Keratinocyte (primary cell): ENCODE data around the gene AK1.

Experiments
- CTCF ChIP-seq, 3 experiments: IDR thresholded peaks in 1 of 3; conservative IDR thresholded peaks in 1 of 3; optimal IDR thresholded peaks in 1 of 3; 2 replicates in 2 of 3; 3 replicates in 1 of 3; pipeline versions ENCODE3 to v1.5.1; 2011; ENCODE audit warnings: low read length in 3 of 3, mild to moderate bottlenecking in 3 of 3, moderate library complexity in 2 of 3, control low read depth in 1 of 3, inconsistent platforms in 1 of 3; ENCODE audit not compliant: insufficient read depth in 2 of 3; ENCODE audit errors: extremely low read depth in 1 of 3
- EZH2 ChIP-seq: IDR thresholded peaks from one replicate; pipeline ENCODE4 v1.6.1; 2012; ENCODE audit warnings: inconsistent platforms, mild to moderate bottlenecking, low read length, moderate library complexity

- TF ChIP-seq CTCF (optimal IDR thresholded peaks at IDR 0.05 in 1 of 3, IDR thresholded peaks at IDR 0.05 in 1 of 3, conservative IDR thresholded peaks at IDR 0.05 in 1 of 3; ENCODE audit: extremely low read depth in 1 of 3, insufficient read depth in 2 of 3, low read length in 3 of 3) (no peak), EZH2 (no peak)
Observed at GRCh38 chr9:127918183-127919107, 41.0 kb upstream of the AK1 start.
